HFFc6 (cell line): ENCODE measurements around the gene TXNDC16. TPM values are rescaled to one million over a fixed set of nuclear protein-coding genes. Genes with fewer than 3 reads are reported as not detected.
A peak's percentile ranks its signal among the peaks of the same experiment; 100 is the strongest.

Experiments
- DNase-seq: peaks from one replicate; pipeline ENCODE4 v3.0.0-alpha.2; 2018
- H3K27ac Mint-ChIP-seq: 2 replicates; pipeline ENCODE4 v1.8.0; 2020; ENCODE audit warnings: mild to moderate bottlenecking, mixed read lengths
- H3K27me3 Mint-ChIP-seq: 2 replicates; pipeline ENCODE4 v1.8.0; 2021; ENCODE audit warnings: mild to moderate bottlenecking, moderate library complexity, mixed read lengths; ENCODE audit not compliant: insufficient read depth
- H3K36me3 Mint-ChIP-seq: 2 replicates; pipeline ENCODE4 v1.8.0; 2021; ENCODE audit warnings: low read depth, mixed read lengths
- H3K4me1 Mint-ChIP-seq: 2 replicates; pipeline ENCODE4 v1.8.0; 2020; ENCODE audit warnings: low read depth, mixed read lengths
- H3K4me3 Mint-ChIP-seq: 2 replicates; pipeline ENCODE4 v1.8.0; 2020; ENCODE audit warnings: mild to moderate bottlenecking, moderate library complexity, mixed read lengths
- H3K9me3 Mint-ChIP-seq: 2 replicates; pipeline ENCODE4 v1.8.0; 2020; ENCODE audit warnings: mild to moderate bottlenecking, mixed read lengths
- CTCF ChIP-seq: fragments of 200-600 bp; sonication (generic); IDR thresholded peaks from 2 replicates; pipeline ENCODE4 v1.5.0; 2021; ENCODE audit warnings: antibody characterized with exemption, mild to moderate bottlenecking
- long read RNA-seq: library from polyadenylated mRNA; unstranded; transcript quantifications from one replicate; pipeline ENCODE4 v2.0.0, GENCODE V29; 2019
- total RNA-seq, 6 experiments: library from RNA; stranded (reverse); fragmentation: NEBNext Ultra II Directional; extraction: Animal tissue kit (Norgen Biotek cat#: 25700); gene quantifications; 2 replicates in 1 of 6; 3 replicates in 5 of 6; pipeline ENCODE4 v1.2.3, GENCODE V29; 2021

TXNDC16 gene
- 1 to 10 TPM; 1.5 to 2.2 (median 1.8) TPM for total RNA-seq
- long read RNA-seq, result 0 reads

GRCh38 chr14:52552063-52552988, at the start of gene TXNDC16, which contains the start of gene GPR137C:
TXNDC16 (minus strand) TSS chr14:52552505; CDS start chr14:52543557, 8,948 bp downstream.
GPR137C (plus strand) TSS chr14:52552836; CDS start chr14:52553148, 312 bp downstream.
- Mint-ChIP-seq H3K4me3 (peak within 1 kb of the TSS; percentile 93), H3K27me3 (no peaks in the 10 kb centered on the region), H3K27ac (peak within 1 kb of the TSS; percentile 69), H3K4me1 (peaks cover 14% of the 10 kb centered on the region), H3K9me3 (no peaks in the 10 kb centered on the region), H3K36me3 (no peaks in the 10 kb centered on the region)
- peak; percentile 99 for DNase-seq
- TF ChIP-seq CTCF, result no peak

- TF ChIP-seq CTCF, result no peak
- peaks cover 7% of the 10 kb centered on the region; the same call in 1 of the 2 replicates for H3K36me3 Mint-ChIP-seq
- H3K4me1 Mint-ChIP-seq, result no peaks in the 10 kb centered on the region; the same call in 1 of the 2 replicates
- no peak overlapping the region for H3K27ac Mint-ChIP-seq
- H3K27me3 Mint-ChIP-seq, result no peaks in the 10 kb centered on the region
- H3K4me3 Mint-ChIP-seq, result no peak overlapping the region
- H3K9me3 Mint-ChIP-seq, result peaks cover 10% of the 10 kb centered on the region; the same call in 1 of the 2 replicates
- DNase-seq, result no peak
Measured at GRCh38 chr14:52599974-52600373, 47.7 kb upstream of the TXNDC16 start.

GRCh38 chr14:52598568-52598967, 46.3 kb upstream of the TXNDC16 start:
- no peak overlapping the region for H3K4me3 Mint-ChIP-seq
- H3K27ac Mint-ChIP-seq, result no peak overlapping the region
- H3K9me3 Mint-ChIP-seq, result peaks cover 16% of the 10 kb centered on the region; the same call in 1 of the 2 replicates
- TF ChIP-seq CTCF, result no peak
- no peaks in the 10 kb centered on the region; the same call in 1 of the 2 replicates for H3K4me1 Mint-ChIP-seq
- H3K27me3 Mint-ChIP-seq, result peaks cover 11% of the 10 kb centered on the region
- DNase-seq, result no peak
- peaks cover 12% of the 10 kb centered on the region; the same call in 1 of the 2 replicates for H3K36me3 Mint-ChIP-seq

GRCh38 chr14:52596861-52597260, 44.6 kb upstream of the TXNDC16 start:
- H3K36me3 Mint-ChIP-seq, result peaks cover 12% of the 10 kb centered on the region; the same call in 1 of the 2 replicates
- no peak for TF ChIP-seq CTCF
- peaks cover 20% of the 10 kb centered on the region; the same call in 1 of the 2 replicates for H3K9me3 Mint-ChIP-seq
- no peaks in the 10 kb centered on the region for H3K4me1 Mint-ChIP-seq
- no peak overlapping the region for H3K27ac Mint-ChIP-seq
- peaks cover 15% of the 10 kb centered on the region for H3K27me3 Mint-ChIP-seq
- no peak overlapping the region for H3K4me3 Mint-ChIP-seq
- DNase-seq, result no peak

GRCh38 chr14:52596320-52596719, 44.0 kb upstream of the TXNDC16 start:
- no peaks in the 10 kb centered on the region for H3K4me1 Mint-ChIP-seq
- H3K27me3 Mint-ChIP-seq, result peaks cover 15% of the 10 kb centered on the region
- peaks cover 12% of the 10 kb centered on the region; the same call in 1 of the 2 replicates for H3K36me3 Mint-ChIP-seq
- H3K27ac Mint-ChIP-seq, result no peak overlapping the region
- peaks cover 20% of the 10 kb centered on the region; the same call in 1 of the 2 replicates for H3K9me3 Mint-ChIP-seq
- DNase-seq, result no peak
- H3K4me3 Mint-ChIP-seq, result no peak overlapping the region
- no peak for TF ChIP-seq CTCF
